NB4 (cell line): Measurements from ENCODE around the gene C1orf50.

Source experiments
- POLR2A ChIP-seq: IDR thresholded peaks from 2 replicates; pipeline ENCODE4 v1.6.1; 2011; ENCODE audit warnings: mild to moderate bottlenecking; ENCODE audit not compliant: insufficient read length; ENCODE audit errors: extremely low read depth
- TF ChIP-seq, protein P1 (sequence below): IDR thresholded peaks from one replicate; pipeline ENCODE4 v1.5.1; 2012; ENCODE audit warnings: low read depth, low read length

DNA sequence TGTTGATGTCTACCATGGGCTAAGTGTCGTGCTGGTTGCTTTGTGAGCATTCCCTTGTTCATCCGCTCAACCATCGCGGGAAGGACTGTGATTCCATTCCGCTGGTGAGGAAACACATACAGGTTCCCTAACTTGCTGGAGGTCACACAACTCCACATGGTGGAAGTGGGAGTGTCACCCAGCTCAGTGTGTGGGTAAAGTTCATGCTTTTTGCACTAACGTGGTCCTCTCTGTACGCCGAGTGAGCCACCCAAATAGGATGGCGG is 23.0 kb upstream of the C1orf50 start:
- no peak for TF ChIP-seq POLR2A
- TF ChIP-seq, protein P1, sequence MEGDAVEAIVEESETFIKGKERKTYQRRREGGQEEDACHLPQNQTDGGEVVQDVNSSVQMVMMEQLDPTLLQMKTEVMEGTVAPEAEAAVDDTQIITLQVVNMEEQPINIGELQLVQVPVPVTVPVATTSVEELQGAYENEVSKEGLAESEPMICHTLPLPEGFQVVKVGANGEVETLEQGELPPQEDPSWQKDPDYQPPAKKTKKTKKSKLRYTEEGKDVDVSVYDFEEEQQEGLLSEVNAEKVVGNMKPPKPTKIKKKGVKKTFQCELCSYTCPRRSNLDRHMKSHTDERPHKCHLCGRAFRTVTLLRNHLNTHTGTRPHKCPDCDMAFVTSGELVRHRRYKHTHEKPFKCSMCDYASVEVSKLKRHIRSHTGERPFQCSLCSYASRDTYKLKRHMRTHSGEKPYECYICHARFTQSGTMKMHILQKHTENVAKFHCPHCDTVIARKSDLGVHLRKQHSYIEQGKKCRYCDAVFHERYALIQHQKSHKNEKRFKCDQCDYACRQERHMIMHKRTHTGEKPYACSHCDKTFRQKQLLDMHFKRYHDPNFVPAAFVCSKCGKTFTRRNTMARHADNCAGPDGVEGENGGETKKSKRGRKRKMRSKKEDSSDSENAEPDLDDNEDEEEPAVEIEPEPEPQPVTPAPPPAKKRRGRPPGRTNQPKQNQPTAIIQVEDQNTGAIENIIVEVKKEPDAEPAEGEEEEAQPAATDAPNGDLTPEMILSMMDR, result no peak
